ENCODE measurements around the gene CT45A9.
"Not testable (repeated sequence)": the region's sequence is repeated elsewhere in the genome, so short reads cannot be mapped to it uniquely, and the experiment has no call there.

CT45A9 gene

GRCh38 chrX:135871712-135872111 is at the start of gene CT45A9:
CT45A9 (minus strand) TSS chrX:135871812; CDS start chrX:135868061, 3,751 bp downstream.
- not testable (repeated sequence) for H3K4me3 ChIP-seq (ENCODE audit: low read depth, low read length); H3K9me3 ChIP-seq (ENCODE audit: control insufficient read depth, insufficient read depth, low read length); H3K27me3 ChIP-seq (ENCODE audit: control insufficient read depth, insufficient read depth, low read length); H3K36me3 ChIP-seq (ENCODE audit: control insufficient read depth, insufficient read depth, low read length); H3K27ac ChIP-seq (ENCODE audit: low read depth, low read length); H3K9ac ChIP-seq (ENCODE audit: low read depth, low read length); H3K4me1 ChIP-seq (ENCODE audit: control insufficient read depth, insufficient read depth, low read length)

- not testable (repeated sequence) for H3K27me3 ChIP-seq (ENCODE audit: control insufficient read depth, insufficient read depth, low read length); H3K9ac ChIP-seq (ENCODE audit: low read depth, low read length); H3K27ac ChIP-seq (ENCODE audit: low read depth, low read length); H3K4me3 ChIP-seq (ENCODE audit: low read depth, low read length); H3K9me3 ChIP-seq (ENCODE audit: control insufficient read depth, insufficient read depth, low read length); H3K4me1 ChIP-seq (ENCODE audit: control insufficient read depth, insufficient read depth, low read length); H3K36me3 ChIP-seq (ENCODE audit: control insufficient read depth, insufficient read depth, low read length)
Observed at GRCh38 chrX:135920516-135920915, 48.9 kb upstream of the CT45A9 start.

GRCh38 chrX:135914404-135914803 is 42.8 kb upstream of the CT45A9 start:
- Histone ChIP-seq H3K27ac (ENCODE audit: low read depth, low read length) (no peak overlapping the region), H3K4me1 (ENCODE audit: control insufficient read depth, insufficient read depth, low read length) (no peaks in the 10 kb centered on the region), H3K9me3 (ENCODE audit: control insufficient read depth, insufficient read depth, low read length) (peaks cover 40% of the 10 kb centered on the region), H3K36me3 (ENCODE audit: control insufficient read depth, insufficient read depth, low read length) (no peaks in the 10 kb centered on the region), H3K4me3 (ENCODE audit: low read depth, low read length) (no peak overlapping the region), H3K9ac (ENCODE audit: low read depth, low read length) (no peak overlapping the region), H3K27me3 (ENCODE audit: control insufficient read depth, insufficient read depth, low read length) (no peaks in the 10 kb centered on the region)

GRCh38 chrX:135910251-135910650 is 38.6 kb upstream of the CT45A9 start:
- Histone ChIP-seq H3K9ac (ENCODE audit: low read depth, low read length) (no peak overlapping the region), H3K27ac (ENCODE audit: low read depth, low read length) (no peak overlapping the region), H3K4me3 (ENCODE audit: low read depth, low read length) (no peak overlapping the region), H3K36me3 (ENCODE audit: control insufficient read depth, insufficient read depth, low read length) (no peaks in the 10 kb centered on the region), H3K27me3 (ENCODE audit: control insufficient read depth, insufficient read depth, low read length) (no peaks in the 10 kb centered on the region), H3K4me1 (ENCODE audit: control insufficient read depth, insufficient read depth, low read length) (no peaks in the 10 kb centered on the region), H3K9me3 (ENCODE audit: control insufficient read depth, insufficient read depth, low read length) (peaks cover 69% of the 10 kb centered on the region)

GRCh38 chrX:135893294-135893817 is 21.7 kb upstream of the CT45A9 start, which contains the start of the genes CT45A10 and SAGE1:
CT45A10 (minus strand) TSS chrX:135893444; CDS start chrX:135885344, 8,100 bp downstream.
SAGE1 (plus strand) TSS chrX:135893716; CDS start chrX:135896243, 2,527 bp downstream.
- peaks cover 63% of the 10 kb centered on the region for H3K9me3 ChIP-seq (ENCODE audit: control insufficient read depth, insufficient read depth, low read length)
- 0 out of 2 replicates have a peak within 1 kb of the TSS, but pooled peaks have one; percentile 8 for H3K4me3 ChIP-seq (ENCODE audit: low read depth, low read length)
- H3K9ac ChIP-seq (ENCODE audit: low read depth, low read length), result no peak within 1 kb of the TSS
- no peak within 1 kb of the TSS for H3K27ac ChIP-seq (ENCODE audit: low read depth, low read length)
- no peaks in the 10 kb centered on the region for H3K27me3 ChIP-seq (ENCODE audit: control insufficient read depth, insufficient read depth, low read length)
- H3K36me3 ChIP-seq (ENCODE audit: control insufficient read depth, insufficient read depth, low read length), result no peaks in the 10 kb centered on the region
- H3K4me1 ChIP-seq (ENCODE audit: control insufficient read depth, insufficient read depth, low read length), result no peaks in the 10 kb centered on the region

GRCh38 chrX:135892781-135893180 is 21.2 kb upstream of the CT45A9 start:
- H3K4me1 ChIP-seq (ENCODE audit: control insufficient read depth, insufficient read depth, low read length), result no peaks in the 10 kb centered on the region
- H3K27me3 ChIP-seq (ENCODE audit: control insufficient read depth, insufficient read depth, low read length), result no peaks in the 10 kb centered on the region
- H3K4me3 ChIP-seq (ENCODE audit: low read depth, low read length), result no peak overlapping the region
- no peak overlapping the region for H3K9ac ChIP-seq (ENCODE audit: low read depth, low read length)
- H3K27ac ChIP-seq (ENCODE audit: low read depth, low read length), result no peak overlapping the region
- peaks cover 62% of the 10 kb centered on the region for H3K9me3 ChIP-seq (ENCODE audit: control insufficient read depth, insufficient read depth, low read length)
- no peaks in the 10 kb centered on the region for H3K36me3 ChIP-seq (ENCODE audit: control insufficient read depth, insufficient read depth, low read length)

GRCh38 chrX:135890087-135890585 is 18.5 kb upstream of the CT45A9 start:
- no peak overlapping the region for H3K4me3 ChIP-seq (ENCODE audit: low read depth, low read length)
- no peaks in the 10 kb centered on the region for H3K27me3 ChIP-seq (ENCODE audit: control insufficient read depth, insufficient read depth, low read length)
- H3K36me3 ChIP-seq (ENCODE audit: control insufficient read depth, insufficient read depth, low read length), result no peaks in the 10 kb centered on the region
- H3K9ac ChIP-seq (ENCODE audit: low read depth, low read length), result no peak overlapping the region
- no peaks in the 10 kb centered on the region for H3K4me1 ChIP-seq (ENCODE audit: control insufficient read depth, insufficient read depth, low read length)
- peaks cover 49% of the 10 kb centered on the region for H3K9me3 ChIP-seq (ENCODE audit: control insufficient read depth, insufficient read depth, low read length)
- H3K27ac ChIP-seq (ENCODE audit: low read depth, low read length), result no peak overlapping the region

- peaks cover 43% of the 10 kb centered on the region for H3K9me3 ChIP-seq (ENCODE audit: control insufficient read depth, insufficient read depth, low read length)
- H3K4me3 ChIP-seq (ENCODE audit: low read depth, low read length); H3K27me3 ChIP-seq (ENCODE audit: control insufficient read depth, insufficient read depth, low read length); H3K36me3 ChIP-seq (ENCODE audit: control insufficient read depth, insufficient read depth, low read length); H3K4me1 ChIP-seq (ENCODE audit: control insufficient read depth, insufficient read depth, low read length); H3K9ac ChIP-seq (ENCODE audit: low read depth, low read length); H3K27ac ChIP-seq (ENCODE audit: low read depth, low read length): not testable (repeated sequence)
Observed at GRCh38 chrX:135888976-135889375, 17.4 kb upstream of the CT45A9 start.

- H3K4me3 ChIP-seq (ENCODE audit: low read depth, low read length); H3K9ac ChIP-seq (ENCODE audit: low read depth, low read length); H3K27me3 ChIP-seq (ENCODE audit: control insufficient read depth, insufficient read depth, low read length); H3K4me1 ChIP-seq (ENCODE audit: control insufficient read depth, insufficient read depth, low read length); H3K36me3 ChIP-seq (ENCODE audit: control insufficient read depth, insufficient read depth, low read length); H3K27ac ChIP-seq (ENCODE audit: low read depth, low read length): not testable (repeated sequence)
- peaks cover 38% of the 10 kb centered on the region for H3K9me3 ChIP-seq (ENCODE audit: control insufficient read depth, insufficient read depth, low read length)
Observed at GRCh38 chrX:135888230-135888629, 16.6 kb upstream of the CT45A9 start.

GRCh38 chrX:135882741-135883140 is 11.1 kb upstream of the CT45A9 start:
- not testable (repeated sequence) for H3K9me3 ChIP-seq (ENCODE audit: control insufficient read depth, insufficient read depth, low read length); H3K4me3 ChIP-seq (ENCODE audit: low read depth, low read length); H3K4me1 ChIP-seq (ENCODE audit: control insufficient read depth, insufficient read depth, low read length); H3K9ac ChIP-seq (ENCODE audit: low read depth, low read length); H3K27ac ChIP-seq (ENCODE audit: low read depth, low read length); H3K27me3 ChIP-seq (ENCODE audit: control insufficient read depth, insufficient read depth, low read length); H3K36me3 ChIP-seq (ENCODE audit: control insufficient read depth, insufficient read depth, low read length)

- H3K27me3 ChIP-seq (ENCODE audit: control insufficient read depth, insufficient read depth, low read length); H3K4me3 ChIP-seq (ENCODE audit: low read depth, low read length); H3K36me3 ChIP-seq (ENCODE audit: control insufficient read depth, insufficient read depth, low read length); H3K9ac ChIP-seq (ENCODE audit: low read depth, low read length); H3K9me3 ChIP-seq (ENCODE audit: control insufficient read depth, insufficient read depth, low read length); H3K4me1 ChIP-seq (ENCODE audit: control insufficient read depth, insufficient read depth, low read length); H3K27ac ChIP-seq (ENCODE audit: low read depth, low read length): not testable (repeated sequence)
Observed at GRCh38 chrX:135854438-135854837, 17.2 kb downstream of the CT45A9 start, which contains the start of gene CT45A8. CT45A8 (minus strand) TSS chrX:135854538; CDS start chrX:135850783, 3,755 bp downstream.

Measured in HUES48 (cell line).